AG10803 (cell line): ENCODE measurements around the gene GGT5.

ENCODE experiments used
- DNase-seq: peaks from one replicate; pipeline ENCODE4 v3.0.0; 2010; ENCODE audit warnings: low read depth
- H3K4me3 ChIP-seq: 2 replicates; pipeline ENCODE4 v1.5.1; 2011; ENCODE audit warnings: mild to moderate bottlenecking, low read length, control low read depth
- CTCF ChIP-seq: conservative IDR thresholded peaks from 2 replicates; pipeline ENCODE4 v1.5.1; 2011; ENCODE audit warnings: mild to moderate bottlenecking, low read length, control low read depth, inconsistent platforms

The GGT5 gene

GRCh38 chr22:24190596-24191208 lies 54.2 kb downstream of the GGT5 start:
- DNase-seq, result no peak
- H3K4me3 ChIP-seq, result no peak overlapping the region
- no peak for TF ChIP-seq CTCF

DNA sequence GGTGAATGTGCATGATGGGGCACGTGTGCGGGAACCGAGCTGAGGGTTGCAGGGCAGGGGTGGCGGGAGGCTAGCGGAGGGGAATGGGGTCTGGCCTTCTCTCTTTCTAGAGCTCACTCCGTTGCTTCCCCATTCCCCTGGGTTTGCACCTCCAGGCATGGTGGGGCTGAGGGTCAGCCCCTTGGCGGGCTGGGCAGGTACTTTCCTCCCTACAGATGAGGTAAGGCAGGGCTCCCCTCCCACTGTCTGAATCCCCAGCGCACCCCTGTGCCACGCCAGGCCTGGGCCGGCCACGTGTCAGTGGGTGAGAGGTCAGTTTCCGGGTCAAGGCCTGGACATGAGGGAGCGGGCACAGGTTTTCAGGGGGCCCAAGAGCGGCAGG lies 54.7 kb downstream of the GGT5 start:
- no peak for TF ChIP-seq CTCF
- no peak for DNase-seq
- no peak overlapping the region for H3K4me3 ChIP-seq

DNA sequence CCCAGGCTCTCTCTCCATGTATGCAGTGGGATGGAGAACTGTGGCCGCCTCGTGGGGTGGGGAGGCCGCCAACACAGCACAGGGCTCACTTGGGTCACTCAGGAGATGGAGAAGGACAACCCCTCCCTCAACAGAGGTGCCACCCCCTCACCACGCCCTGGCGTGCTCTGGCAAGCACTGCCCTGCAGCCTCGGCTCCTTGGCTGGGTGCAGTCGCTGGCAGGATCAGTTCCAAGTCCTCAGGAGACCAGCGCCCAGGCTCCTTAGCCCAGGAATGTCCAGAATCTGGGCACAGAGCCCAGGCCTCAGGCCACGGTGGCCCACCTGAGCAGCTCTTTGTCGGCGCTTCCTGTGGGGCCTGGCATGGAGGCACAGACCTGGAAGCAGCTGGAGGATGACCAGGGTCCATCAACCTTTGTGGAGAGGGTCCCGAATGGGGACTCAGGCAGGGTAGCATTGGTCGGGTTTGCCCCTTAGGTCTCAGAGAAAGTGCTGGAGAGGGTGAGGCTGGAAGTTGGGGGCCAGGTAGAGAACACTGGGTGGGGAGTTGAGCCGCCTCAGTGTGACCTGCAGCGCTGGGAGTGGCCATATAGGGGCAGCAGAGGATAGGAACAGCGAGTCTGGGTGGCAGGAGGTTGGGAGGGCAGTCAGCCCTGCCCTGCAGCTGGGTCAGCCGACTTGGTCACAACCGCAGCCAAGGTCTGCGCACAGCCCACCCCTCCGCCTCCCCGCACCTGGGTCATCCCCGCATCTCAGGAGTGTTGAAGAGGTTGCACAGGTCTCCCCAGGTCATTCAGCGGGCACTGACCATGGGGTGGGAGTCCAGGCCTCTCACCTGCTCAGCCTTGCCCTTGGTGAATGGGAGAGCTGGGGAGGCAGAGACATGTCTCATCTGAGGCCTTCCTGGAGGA lies 55.4 kb downstream of the GGT5 start:
- DNase-seq, result peak; percentile 45
- TF ChIP-seq CTCF, result peak; percentile 90
- no peak overlapping the region for H3K4me3 ChIP-seq

- TF ChIP-seq CTCF, result no peak
- no peak overlapping the region for H3K4me3 ChIP-seq
- DNase-seq, result no peak
Observed at GRCh38 chr22:24188705-24189248, 56.1 kb downstream of the GGT5 start.

DNA sequence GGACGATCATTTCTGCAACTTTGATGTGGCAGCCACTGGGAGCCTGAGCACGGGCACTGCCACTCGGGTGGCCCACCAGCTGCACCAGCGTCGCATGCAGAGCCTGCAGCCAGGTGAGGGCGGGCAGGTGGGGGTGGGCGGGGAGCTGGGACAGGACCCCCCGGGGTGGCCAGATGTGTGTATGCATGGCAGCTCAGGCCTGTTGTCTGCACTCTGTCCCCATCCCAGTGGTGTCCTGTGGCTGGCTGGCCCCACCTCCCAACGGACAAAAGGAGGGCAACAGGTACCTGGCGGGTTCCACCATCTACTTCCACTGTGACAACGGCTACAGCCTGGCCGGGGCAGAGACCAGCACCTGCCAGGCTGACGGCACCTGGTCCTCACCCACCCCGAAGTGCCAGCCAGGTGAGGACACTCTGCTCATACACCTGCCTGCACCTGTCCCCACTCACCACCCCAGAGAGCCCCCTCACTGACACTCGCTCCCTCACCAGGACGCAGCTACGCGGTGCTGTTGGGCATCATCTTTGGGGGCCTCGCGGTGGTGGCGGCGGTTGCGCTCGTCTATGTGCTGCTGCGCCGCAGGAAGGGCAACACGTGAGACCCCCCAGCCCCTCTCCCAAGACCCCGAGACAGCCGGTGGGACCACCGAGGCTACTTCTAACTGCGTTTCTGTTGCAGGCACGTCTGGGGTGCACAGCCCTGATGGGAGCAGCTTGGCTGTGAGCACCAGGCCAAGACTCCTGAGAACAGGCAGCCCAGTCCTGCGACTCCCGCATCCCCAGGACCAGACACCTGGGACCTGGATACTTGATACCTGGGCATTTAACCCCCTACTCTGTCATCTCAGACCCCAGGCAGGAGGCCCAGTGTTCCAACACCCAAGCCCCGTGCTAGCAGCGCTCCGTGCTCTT lies 56.9 kb downstream of the GGT5 start:
- no peak for DNase-seq
- no peak overlapping the region for H3K4me3 ChIP-seq
- no peak for TF ChIP-seq CTCF

DNA sequence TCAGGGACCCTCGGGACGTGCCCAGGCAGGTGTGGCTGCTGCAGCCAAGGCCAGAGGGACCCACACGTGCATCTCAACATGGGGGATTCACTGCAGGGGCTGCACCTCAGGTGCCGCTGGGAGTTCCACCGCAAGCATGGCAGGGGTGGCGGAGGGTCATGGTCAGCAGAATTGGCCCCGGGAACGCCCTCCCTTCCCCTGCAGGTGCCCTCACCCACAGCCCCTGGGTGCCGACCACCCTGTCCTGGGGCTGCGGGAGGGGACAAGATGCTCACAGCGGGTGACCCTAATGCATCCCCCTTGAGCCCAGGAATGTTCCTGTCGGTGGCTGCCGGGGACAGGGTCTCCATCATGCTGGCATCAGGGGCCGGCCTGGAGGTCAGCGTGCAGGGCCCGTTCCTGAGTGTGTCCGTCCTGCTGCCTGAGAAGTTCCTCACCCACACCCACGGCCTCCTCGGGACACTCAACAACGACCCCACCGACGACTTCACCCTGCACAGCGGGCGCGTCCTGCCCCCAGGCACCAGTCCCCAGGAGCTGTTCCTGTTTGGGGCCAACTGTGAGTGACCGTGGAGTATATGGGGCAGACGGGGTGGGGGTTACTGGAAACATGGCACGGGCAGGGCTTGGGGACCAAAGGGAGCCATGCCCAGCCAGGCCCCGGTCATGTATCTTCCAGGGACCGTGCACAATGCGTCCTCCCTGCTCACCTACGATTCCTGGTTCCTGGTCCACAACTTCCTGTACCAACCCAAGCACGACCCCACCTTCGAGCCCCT lies 57.8 kb downstream of the GGT5 start:
- no peak overlapping the region for H3K4me3 ChIP-seq
- no peak for DNase-seq
- TF ChIP-seq CTCF, result no peak
